GM10266 (cell line): ENCODE data around the gene CTNNA1.

ENCODE experiments used
- DNase-seq: peaks from one replicate; pipeline ENCODE4 v3.0.0; 2012; ENCODE audit errors: extremely low spot score
- TF ChIP-seq, protein P1 (sequence below): IDR thresholded peaks from 2 replicates; pipeline ENCODE4 v1.5.1; 2012; ENCODE audit warnings: mild to moderate bottlenecking, low read depth; ENCODE audit not compliant: control insufficient read depth, insufficient read depth; ENCODE audit errors: missing control alignments

CTNNA1 gene

DNA sequence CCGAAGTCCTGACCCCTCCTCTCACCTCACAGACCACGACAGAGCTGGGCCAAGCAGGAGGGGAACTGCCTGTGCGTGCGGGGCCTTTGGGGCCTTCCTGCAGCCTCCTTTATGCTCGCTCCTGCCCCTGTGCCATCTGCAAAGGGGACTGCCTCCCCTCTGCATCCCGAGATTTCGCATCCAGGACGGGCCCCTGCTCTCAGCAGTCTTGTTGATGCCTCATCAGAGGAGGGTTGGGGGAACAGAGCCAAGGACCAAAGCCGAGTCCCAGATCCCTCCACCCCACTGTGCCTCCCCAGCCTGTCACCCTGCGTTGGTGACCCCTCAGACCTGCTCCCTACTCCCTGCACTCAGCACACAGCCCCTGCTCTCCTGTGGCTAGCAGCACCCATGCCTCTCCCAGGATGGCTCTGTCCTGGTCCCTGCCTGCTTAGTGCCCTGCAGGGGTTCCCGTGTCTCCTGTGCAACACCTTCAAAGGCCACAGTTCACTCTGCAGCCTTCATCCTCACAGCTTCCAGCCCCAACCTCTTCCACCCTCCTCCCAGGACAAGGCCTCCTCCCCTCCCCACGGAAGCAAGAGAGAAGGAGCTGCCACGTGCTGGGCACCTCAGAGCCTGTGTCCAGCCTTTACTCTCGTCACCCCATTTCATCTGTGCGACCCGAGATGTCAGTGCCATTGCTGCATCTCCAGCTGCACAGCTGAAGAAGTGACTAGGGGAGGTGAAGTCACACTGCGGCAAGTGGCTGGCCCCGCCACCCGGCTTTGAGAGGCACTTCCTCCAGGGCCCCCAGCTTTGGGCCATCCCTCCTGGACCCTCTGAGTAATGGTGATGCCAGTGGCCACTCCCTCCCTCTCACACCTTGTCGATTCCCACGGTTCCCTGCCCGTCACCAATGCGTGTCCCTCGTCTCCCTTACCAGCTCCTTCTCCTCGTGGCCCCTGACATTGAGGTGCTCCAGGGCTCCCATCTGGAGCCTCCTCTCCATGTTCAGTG lies 184.5 kb downstream of the CTNNA1 start:
- no peak for DNase-seq
- TF ChIP-seq, protein P1, sequence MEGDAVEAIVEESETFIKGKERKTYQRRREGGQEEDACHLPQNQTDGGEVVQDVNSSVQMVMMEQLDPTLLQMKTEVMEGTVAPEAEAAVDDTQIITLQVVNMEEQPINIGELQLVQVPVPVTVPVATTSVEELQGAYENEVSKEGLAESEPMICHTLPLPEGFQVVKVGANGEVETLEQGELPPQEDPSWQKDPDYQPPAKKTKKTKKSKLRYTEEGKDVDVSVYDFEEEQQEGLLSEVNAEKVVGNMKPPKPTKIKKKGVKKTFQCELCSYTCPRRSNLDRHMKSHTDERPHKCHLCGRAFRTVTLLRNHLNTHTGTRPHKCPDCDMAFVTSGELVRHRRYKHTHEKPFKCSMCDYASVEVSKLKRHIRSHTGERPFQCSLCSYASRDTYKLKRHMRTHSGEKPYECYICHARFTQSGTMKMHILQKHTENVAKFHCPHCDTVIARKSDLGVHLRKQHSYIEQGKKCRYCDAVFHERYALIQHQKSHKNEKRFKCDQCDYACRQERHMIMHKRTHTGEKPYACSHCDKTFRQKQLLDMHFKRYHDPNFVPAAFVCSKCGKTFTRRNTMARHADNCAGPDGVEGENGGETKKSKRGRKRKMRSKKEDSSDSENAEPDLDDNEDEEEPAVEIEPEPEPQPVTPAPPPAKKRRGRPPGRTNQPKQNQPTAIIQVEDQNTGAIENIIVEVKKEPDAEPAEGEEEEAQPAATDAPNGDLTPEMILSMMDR = no peak

DNA sequence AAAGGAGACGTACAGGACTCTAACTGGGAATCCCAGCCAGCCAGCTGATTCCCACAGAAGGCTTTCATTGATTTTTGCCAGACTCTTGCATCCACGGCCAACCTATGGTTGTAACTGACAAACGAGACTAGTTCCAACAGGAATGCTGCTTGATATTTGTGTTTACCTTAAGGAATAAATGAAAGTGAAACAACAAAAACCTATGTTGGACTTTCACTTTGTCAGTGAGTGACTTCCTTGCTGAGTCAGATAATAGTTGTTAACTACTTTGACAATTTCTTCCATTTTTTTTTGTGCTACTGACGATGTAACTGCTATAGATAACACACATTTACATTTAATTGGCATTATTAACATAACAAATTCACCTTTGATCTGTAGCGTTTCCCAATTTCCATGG lies 185.3 kb downstream of the CTNNA1 start:
- DNase-seq = no peak
- TF ChIP-seq, protein P1 = no peak

DNA sequence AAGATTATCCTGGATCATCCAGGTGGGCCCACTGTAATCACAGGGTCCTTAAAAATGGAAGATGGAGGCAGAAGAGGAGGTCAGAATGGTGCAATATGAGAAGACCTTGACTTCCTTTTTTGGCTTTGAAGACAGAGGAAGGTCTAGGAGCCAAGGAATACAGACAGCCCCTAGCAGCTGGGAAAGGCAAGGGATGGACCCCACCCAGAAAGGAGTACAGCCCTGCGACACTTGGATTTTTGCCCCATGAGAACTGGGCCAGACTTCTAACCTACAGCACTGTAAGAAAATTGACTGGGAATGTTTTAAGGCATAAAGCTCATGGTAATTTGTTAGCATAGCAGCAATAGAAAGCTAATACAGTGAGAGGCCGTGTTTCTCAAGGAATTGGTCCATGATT lies 188.8 kb downstream of the CTNNA1 start:
- DNase-seq = no peak
- TF ChIP-seq, protein P1 = no peak

DNA sequence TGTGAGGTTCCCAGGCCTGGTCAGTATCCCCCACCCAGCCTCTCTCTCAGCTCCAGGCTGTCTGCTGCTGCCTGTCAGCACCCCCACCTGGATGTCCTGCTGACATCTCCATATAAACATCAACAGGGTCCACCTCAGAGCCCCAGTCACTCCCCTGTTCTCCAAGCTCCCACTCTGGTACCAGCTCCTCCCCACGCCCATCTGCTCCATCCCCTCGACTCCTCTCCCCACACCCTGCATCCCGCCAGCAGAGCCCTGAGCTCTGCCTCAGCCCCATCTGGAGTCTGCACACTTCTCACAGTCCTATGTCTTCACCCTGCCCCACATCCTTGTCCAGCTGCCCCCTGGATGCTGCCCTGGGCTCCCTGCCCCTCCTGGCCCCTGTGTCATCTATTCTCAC lies 189.6 kb downstream of the CTNNA1 start:
- DNase-seq = no peak
- TF ChIP-seq, protein P1 = no peak

DNA sequence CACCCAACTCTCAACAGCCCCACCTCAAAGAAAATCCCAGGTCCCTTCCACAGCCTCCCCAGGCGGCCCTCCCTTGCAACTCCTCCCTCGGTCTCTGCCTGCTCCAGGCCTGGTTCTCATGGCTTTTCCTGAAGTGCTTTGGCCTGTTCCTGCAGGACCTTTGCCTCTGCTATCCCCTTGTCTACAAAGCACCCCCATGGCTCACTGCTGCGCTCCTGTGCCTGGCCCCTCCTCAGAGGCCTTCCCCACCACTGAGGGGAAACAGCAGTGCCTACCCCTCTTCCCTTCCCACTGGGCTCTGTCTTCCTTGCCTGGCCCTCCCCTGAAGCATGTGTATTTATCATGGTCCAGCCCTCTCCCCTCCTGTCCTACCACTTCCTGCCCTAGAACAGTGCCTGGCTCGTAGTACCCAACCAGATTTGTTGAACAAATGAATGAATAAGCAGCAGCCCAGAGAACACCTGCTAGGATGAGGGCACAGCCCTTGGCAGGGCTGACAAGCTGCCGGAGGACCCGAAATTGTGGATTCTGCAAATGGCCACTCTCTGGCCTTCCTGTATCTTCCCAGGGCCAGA lies 190.5 kb downstream of the CTNNA1 start:
- TF ChIP-seq, protein P1 = no peak
- no peak for DNase-seq

DNA sequence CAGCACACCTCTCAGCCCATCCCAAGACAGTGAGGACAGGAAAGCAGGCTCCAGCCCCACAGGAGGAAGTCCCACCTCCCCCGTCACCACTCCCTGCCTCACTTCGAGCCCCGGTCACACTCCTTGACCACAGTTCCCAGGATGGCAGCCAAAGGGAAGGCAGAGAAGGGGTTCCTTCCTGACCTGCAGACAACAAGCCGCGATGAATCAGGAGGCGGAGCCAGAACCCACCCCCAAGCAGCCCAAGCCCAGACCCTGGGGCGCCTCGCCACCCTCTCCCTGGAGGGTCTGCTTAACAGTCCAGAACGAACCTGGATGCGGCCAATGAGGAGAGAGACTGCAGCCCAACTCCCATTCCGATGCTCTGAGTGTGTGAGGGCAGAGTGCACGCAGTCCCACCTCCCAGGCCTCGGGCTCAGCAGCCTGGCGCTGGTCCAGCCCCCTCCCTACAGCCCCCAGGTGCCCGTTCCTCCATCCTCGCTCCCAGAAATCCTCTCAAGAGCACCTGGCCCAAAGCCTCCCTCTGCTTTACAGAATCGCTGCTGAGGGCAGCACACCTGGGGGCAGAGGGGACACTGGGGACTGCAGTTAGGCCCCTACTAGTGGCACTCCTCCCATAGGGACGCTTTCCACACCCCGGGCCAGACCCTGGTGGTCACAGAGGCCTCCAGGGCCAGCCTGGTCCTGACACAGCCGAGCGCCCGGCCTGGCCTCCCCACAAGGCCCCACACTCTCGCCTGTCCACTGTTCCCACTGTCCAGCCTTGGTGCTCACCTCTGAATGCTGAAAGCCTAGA lies 191.5 kb downstream of the CTNNA1 start:
- DNase-seq = no peak
- TF ChIP-seq, protein P1 = no peak
